Immature natural killer cell (primary cell): ENCODE measurements around the gene CDK5R1. TPM values are rescaled to one million over a fixed set of nuclear protein-coding genes. Genes with fewer than 3 reads are reported as not detected.
"Not testable (repeated sequence)": the region's sequence is repeated elsewhere in the genome, so short reads cannot be mapped to it uniquely, and the experiment has no call there.

Experiments
- DNase-seq, 3 donors: peaks; one replicate each; pipeline ENCODE4 v3.0.0; 2022; ENCODE audit warnings: mixed read lengths in 1 of 3
- H3K27ac Mint-ChIP-seq, 6 donors: one replicate each; pipeline ENCODE4 v1.8.0; 2020; ENCODE audit warnings: mixed read lengths in 6 of 6, mild to moderate bottlenecking in 5 of 6, inconsistent platforms in 4 of 6, moderate library complexity in 3 of 6
- H3K27me3 Mint-ChIP-seq, 3 donors: one replicate each; pipeline ENCODE4 v1.8.0; 2020 to 2021; ENCODE audit warnings: low read depth in 3 of 3, mild to moderate bottlenecking in 3 of 3, mixed read lengths in 3 of 3, moderate library complexity in 3 of 3, inconsistent platforms in 1 of 3
- H3K36me3 Mint-ChIP-seq, 3 donors: one replicate each; pipeline ENCODE4 v1.8.0; 2020; ENCODE audit warnings: mixed read lengths in 3 of 3, inconsistent platforms in 2 of 3, mild to moderate bottlenecking in 2 of 3
- H3K4me1 Mint-ChIP-seq, 2 donors: one replicate each; pipeline ENCODE4 v1.8.0; 2020; ENCODE audit warnings: inconsistent platforms in 2 of 2, mild to moderate bottlenecking in 2 of 2, mixed read lengths in 2 of 2, moderate library complexity in 1 of 2
- H3K4me3 Mint-ChIP-seq, 5 donors: one replicate each; pipeline ENCODE4 v1.8.0; 2020; ENCODE audit warnings: mild to moderate bottlenecking in 5 of 5, mixed read lengths in 5 of 5, inconsistent platforms in 3 of 5, moderate library complexity in 3 of 5
- H3K9me3 Mint-ChIP-seq, 6 donors: one replicate each; pipeline ENCODE4 v1.8.0; 2020; ENCODE audit warnings: mild to moderate bottlenecking in 6 of 6, mixed read lengths in 6 of 6, inconsistent platforms in 4 of 6, moderate library complexity in 3 of 6
- polyA plus RNA-seq, 3 donors: library from polyadenylated mRNA; unstranded; fragments of 300-500 nt; fragmentation: Illumina TruSeq; gene quantifications; one replicate each; pipeline ENCODE4 v1.2.3, GENCODE V29; 2021

Gene CDK5R1
- polyA plus RNA-seq, 3 donors from 2014 or later, result 0.37 to 5.8 (median 2.3) TPM

- Mint-ChIP-seq H3K27me3 (peaks cover 1 to 19% (median 18%) of the 10 kb centered on the region in 3 donors), H3K9me3 (no peaks in the 10 kb centered on the region), H3K4me3 (peak overlapping the region; percentile 65 to 79 (median 74)), H3K27ac (peak overlapping the region; percentile 80 to 97 (median 90)), H3K36me3 (peaks cover 0 to 7% (median 2%) of the 10 kb centered on the region in 3 donors), H3K4me1 (peaks cover 77 to 79% of the 10 kb centered on the region in 2 donors)
- DNase-seq, result no peak
Measured at GRCh38 chr17:32517982-32518381, 31.2 kb downstream of the CDK5R1 start.

DNA sequence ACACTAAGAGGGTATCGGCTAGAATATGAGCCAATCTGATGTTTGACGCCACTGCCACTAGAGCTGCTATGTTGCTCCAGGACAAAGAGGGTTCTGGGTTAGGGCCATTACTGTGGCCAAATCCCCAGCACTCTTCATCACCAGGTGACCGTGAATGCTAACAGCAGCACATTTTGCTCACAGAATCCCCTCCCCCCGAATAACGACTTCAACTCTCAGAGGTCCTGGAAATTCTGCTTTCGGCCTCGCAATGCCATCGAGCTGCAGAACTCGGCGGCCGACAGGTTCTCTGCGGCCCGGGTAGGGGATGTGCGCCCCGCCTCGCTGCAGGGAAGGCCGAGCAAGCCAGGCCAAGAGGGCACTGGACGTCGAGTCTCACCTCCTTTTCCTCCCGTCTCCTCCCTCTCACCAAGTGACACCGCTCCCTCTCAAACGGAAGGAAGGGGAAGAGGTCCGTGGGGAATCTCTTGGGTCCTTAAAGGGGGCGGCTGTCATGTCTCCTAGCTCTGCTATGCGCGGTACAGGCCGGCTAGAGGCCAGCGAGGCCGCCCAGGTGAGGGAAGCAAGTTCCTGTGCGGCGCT is 31.9 kb downstream of the CDK5R1 start:
- H3K27ac Mint-ChIP-seq, result peak overlapping the region; percentile 80 to 97 (median 90)

GRCh38 chr17:32519228-32520103 is 32.7 kb downstream of the CDK5R1 start:
- Mint-ChIP-seq H3K4me3 (peak overlapping the region; percentile 85 to 93 (median 87)), H3K9me3 (peaks cover 0 to 3% (median 0%) of the 10 kb centered on the region in 6 donors), H3K27me3 (peaks cover 1 to 24% (median 24%) of the 10 kb centered on the region in 3 donors), H3K36me3 (peaks cover 0 to 3% (median 0%) of the 10 kb centered on the region in 3 donors), H3K4me1 (peaks cover 88% of the 10 kb centered on the region in 2 donors), H3K27ac (peak overlapping the region; percentile 95 to 99 (median 97))
- peak; percentile 73 to 84 (median 84) for DNase-seq

More for the DNA sequence above, 31.9 kb downstream of the CDK5R1 start:
- Mint-ChIP-seq H3K4me3 (peak overlapping the region; percentile 72 to 79 (median 77)), H3K9me3 (peaks cover 0 to 3% (median 0%) of the 10 kb centered on the region in 6 donors), H3K27me3 (peaks cover 1 to 21% (median 18%) of the 10 kb centered on the region in 3 donors), H3K36me3 (peaks cover 0 to 3% (median 0%) of the 10 kb centered on the region in 3 donors), H3K4me1 (peaks cover 80 to 82% of the 10 kb centered on the region in 2 donors)
- no peak for DNase-seq

DNA sequence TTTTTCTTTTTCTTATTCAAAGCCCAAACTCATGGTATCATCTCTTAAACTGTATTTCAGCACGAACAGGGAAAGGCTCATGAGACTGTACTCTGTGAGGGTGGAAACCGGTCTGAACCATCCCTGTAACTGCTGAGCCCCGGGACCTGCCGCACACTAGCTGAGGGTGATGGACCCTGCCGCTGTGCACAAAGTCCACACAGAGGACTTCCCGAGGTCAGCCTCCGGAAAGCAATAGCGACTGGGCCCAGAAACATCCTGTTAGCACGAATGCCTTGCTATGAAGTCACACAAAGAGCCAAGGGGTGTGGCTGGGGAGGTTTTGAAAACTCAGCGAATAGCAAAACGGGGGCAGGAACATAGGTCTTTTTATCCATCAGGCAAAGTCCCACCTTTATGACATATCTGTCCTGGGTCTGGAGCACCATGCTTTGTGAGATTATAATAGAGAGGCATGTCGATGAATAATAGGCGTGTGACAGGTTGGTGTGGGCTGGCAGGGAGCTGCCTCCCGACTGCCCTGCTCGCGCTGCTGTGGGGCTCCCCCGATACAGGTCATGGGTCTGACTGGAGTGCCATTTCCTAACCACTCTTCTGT is 33.4 kb downstream of the CDK5R1 start:
- Mint-ChIP-seq H3K9me3 (peaks cover 0 to 3% (median 0%) of the 10 kb centered on the region in 6 donors), H3K4me1 (peaks cover 88 to 93% of the 10 kb centered on the region in 2 donors), H3K27ac (peak overlapping the region; percentile 95 to 99 (median 97)), H3K4me3 (peak overlapping the region; percentile 85 to 93 (median 87)), H3K36me3 (peaks cover 0 to 3% (median 0%) of the 10 kb centered on the region in 3 donors), H3K27me3 (peaks cover 1 to 24% (median 24%) of the 10 kb centered on the region in 3 donors)
- DNase-seq, result peak; percentile 53 to 69 (median 67)

GRCh38 chr17:32520737-32521404 is 34.1 kb downstream of the CDK5R1 start:
- Mint-ChIP-seq H3K27me3 (peaks cover 1 to 24% (median 24%) of the 10 kb centered on the region in 3 donors), H3K4me3 (peak overlapping the region; percentile 85 to 93 (median 87)), H3K9me3 (peaks cover 0 to 3% (median 0%) of the 10 kb centered on the region in 6 donors), H3K27ac (peak overlapping the region; percentile 95 to 99 (median 97)), H3K4me1 (peaks cover 88 to 93% of the 10 kb centered on the region in 2 donors), H3K36me3 (peaks cover 0 to 3% (median 0%) of the 10 kb centered on the region in 3 donors)
- DNase-seq, result no peak

DNA sequence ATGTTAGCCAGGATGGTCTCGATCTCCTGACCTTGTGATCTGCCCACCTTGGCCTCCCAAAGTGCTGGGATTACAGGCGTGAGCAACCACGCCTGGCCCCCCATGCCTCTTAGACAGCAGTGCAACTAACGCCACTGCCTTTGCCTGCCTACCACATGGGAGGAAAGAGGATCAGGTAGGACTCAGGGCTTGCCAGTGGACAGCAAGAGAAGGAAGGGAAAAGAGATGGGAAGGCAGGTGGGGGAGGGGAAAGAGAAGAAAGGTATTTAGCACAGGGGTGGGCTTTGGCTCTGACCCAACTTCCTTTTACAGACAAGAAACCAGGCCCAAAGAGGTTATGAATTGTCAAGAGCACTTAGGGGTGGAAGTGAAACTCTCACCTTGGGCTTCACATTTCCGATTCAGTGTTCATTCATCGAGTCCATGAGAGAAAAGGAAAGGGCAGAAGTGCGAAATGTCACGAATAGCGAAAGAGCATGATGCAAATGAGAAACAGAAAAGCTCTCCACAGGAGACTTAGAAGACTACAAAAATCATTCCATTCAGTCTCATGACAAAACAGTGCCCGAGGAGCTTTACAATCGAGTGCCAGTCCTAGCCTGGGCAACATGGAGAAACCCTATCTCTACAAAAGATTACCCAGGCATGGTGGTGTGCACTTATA is 36.4 kb downstream of the CDK5R1 start:
- Mint-ChIP-seq H3K36me3 (peaks cover 0 to 3% (median 0%) of the 10 kb centered on the region in 3 donors), H3K4me1 (peaks cover 86 to 90% of the 10 kb centered on the region in 2 donors)

DNA sequence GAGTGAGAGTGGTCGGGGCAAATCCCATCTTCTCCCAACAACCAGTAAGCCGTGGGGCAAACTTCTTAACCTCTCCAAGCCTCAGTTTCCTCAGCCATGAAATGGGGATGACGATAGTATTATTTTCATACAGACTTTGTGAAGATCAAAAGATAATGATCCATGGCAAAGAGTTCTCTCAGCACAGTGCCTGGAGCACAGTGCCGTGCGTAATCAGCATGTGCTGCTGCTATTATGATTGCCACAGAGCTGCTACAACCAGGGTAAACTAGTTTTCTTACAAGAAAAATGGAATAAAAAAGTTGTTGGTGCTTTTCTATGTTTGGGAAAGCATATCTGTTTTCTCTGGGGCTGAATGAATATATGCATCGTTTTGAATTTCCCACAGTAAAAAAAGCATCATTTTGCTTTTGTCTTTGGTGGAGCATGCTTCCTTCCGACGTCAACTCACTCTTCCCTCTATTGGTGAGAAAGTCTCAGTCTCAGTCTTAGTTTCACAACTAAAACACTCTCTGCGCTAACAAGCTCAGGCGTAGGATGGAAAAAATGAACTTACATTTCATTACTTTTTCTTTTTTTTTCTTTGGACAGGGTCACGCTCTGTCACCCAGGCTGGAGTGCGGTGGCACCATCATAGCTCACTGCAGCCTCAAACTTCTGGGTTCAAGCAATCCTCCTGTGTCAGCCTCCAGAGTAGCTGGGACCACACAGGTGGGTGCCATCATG is 37.2 kb downstream of the CDK5R1 start:
- H3K27me3 Mint-ChIP-seq, result peaks cover 0 to 26% (median 16%) of the 10 kb centered on the region in 3 donors
- H3K36me3 Mint-ChIP-seq, result peaks cover 0 to 3% (median 0%) of the 10 kb centered on the region in 3 donors
- H3K4me3 Mint-ChIP-seq, result peak overlapping the region; percentile 64 to 80 (median 68)
- DNase-seq, result peak; percentile 56 to 70 (median 67)
- H3K9me3 Mint-ChIP-seq, result peaks cover 0 to 3% (median 0%) of the 10 kb centered on the region in 6 donors
- peaks cover 86 to 90% of the 10 kb centered on the region in 2 donors for H3K4me1 Mint-ChIP-seq
- H3K27ac Mint-ChIP-seq, result peak overlapping the region; percentile 84 to 95 (median 90)

More for the DNA sequence above, 36.4 kb downstream of the CDK5R1 start:
- H3K4me3 Mint-ChIP-seq, result peak overlapping the region; percentile 64 to 80 (median 68)
- H3K27ac Mint-ChIP-seq, result peak overlapping the region; percentile 84 to 95 (median 90)
- H3K27me3 Mint-ChIP-seq, result peaks cover 0 to 24% (median 21%) of the 10 kb centered on the region in 3 donors
- peaks cover 0 to 3% (median 0%) of the 10 kb centered on the region in 6 donors for H3K9me3 Mint-ChIP-seq
- DNase-seq, result peak; percentile 68 to 81 (median 79)

DNA sequence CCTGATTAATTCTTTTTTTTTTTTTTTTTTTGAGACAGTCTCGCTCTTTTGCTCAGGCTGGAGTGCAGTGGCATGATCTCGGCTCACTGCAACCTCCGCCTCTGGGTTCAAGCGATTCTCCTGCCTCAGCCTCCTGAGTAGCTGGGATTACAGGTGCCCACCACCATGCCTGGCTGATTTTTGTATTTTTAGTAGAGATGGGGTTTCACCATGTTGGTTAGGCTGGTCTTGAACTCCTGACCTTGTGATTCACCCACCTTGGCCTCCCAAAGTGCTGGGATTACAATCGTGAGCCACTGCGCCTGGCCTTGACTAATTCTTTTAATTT is 37.7 kb downstream of the CDK5R1 start:
- not testable (repeated sequence) for H3K36me3 Mint-ChIP-seq, H3K9me3 Mint-ChIP-seq, DNase-seq
- Mint-ChIP-seq H3K4me3 (peak overlapping the region; percentile 63 to 70 (median 66)), H3K4me1 (peaks cover 90 to 91% of the 10 kb centered on the region in 2 donors), H3K27me3 (peaks cover 0 to 26% (median 14%) of the 10 kb centered on the region in 3 donors), H3K27ac (peak overlapping the region; percentile 84 to 95 (median 90))

- Mint-ChIP-seq H3K4me1 (peaks cover 90 to 91% of the 10 kb centered on the region in 2 donors), H3K27ac (peak overlapping the region; percentile 34 to 95 (median 68)), H3K9me3 (peaks cover 0 to 3% (median 0%) of the 10 kb centered on the region in 6 donors), H3K36me3 (peaks cover 0 to 3% (median 0%) of the 10 kb centered on the region in 3 donors), H3K4me3 (peak overlapping the region in 3 of 5 donors; percentile 18 to 66 (median 63)), H3K27me3 (peaks cover 0 to 20% (median 8%) of the 10 kb centered on the region in 3 donors)
- DNase-seq, result no peak
Measured at GRCh38 chr17:32525122-32525521, 38.3 kb downstream of the CDK5R1 start.

GRCh38 chr17:32527146-32527545 is 40.4 kb downstream of the CDK5R1 start:
- Mint-ChIP-seq H3K27me3 (peaks cover 0 to 16% (median 6%) of the 10 kb centered on the region in 3 donors), H3K9me3 (peaks cover 0 to 3% (median 0%) of the 10 kb centered on the region in 6 donors), H3K36me3 (peaks cover 0 to 9% (median 0%) of the 10 kb centered on the region in 3 donors), H3K4me1 (peaks cover 74 to 83% of the 10 kb centered on the region in 2 donors), H3K27ac (peak overlapping the region in 5 of 6 donors; percentile 39 to 77 (median 64)), H3K4me3 (peak overlapping the region in 4 of 5 donors; percentile 21 to 43 (median 36))
- DNase-seq, result no peak

GRCh38 chr17:32528825-32529224 is 42.0 kb downstream of the CDK5R1 start:
- peak; percentile 55 to 67 (median 65) for DNase-seq
- Mint-ChIP-seq H3K4me1 (peaks cover 62 to 66% of the 10 kb centered on the region in 2 donors), H3K27ac (peak overlapping the region; percentile 68 to 94 (median 87)), H3K27me3 (peaks cover 0 to 9% (median 5%) of the 10 kb centered on the region in 3 donors), H3K9me3 (no peaks in the 10 kb centered on the region), H3K36me3 (peaks cover 6 to 10% (median 6%) of the 10 kb centered on the region in 3 donors), H3K4me3 (peak overlapping the region; percentile 74 to 81 (median 74))
